GM10847 (cell line): ENCODE results near the gene CAMKMT.

Source experiments
- POLR2A ChIP-seq: IDR thresholded peaks from 2 replicates; pipeline ENCODE4 v1.6.1; 2011; ENCODE audit not compliant: insufficient read length; ENCODE audit errors: extremely low read depth

Gene CAMKMT

GRCh38 chr2:44398243-44398897 is 36.6 kb downstream of the CAMKMT start:
- no peak for TF ChIP-seq POLR2A

- TF ChIP-seq POLR2A = no peak
Measured at GRCh38 chr2:44420725-44421124, 59.0 kb downstream of the CAMKMT start.

GRCh38 chr2:44424211-44424610 is 62.5 kb downstream of the CAMKMT start:
- TF ChIP-seq POLR2A = no peak

- TF ChIP-seq POLR2A = no peak
Measured at GRCh38 chr2:44429034-44429433, 67.3 kb downstream of the CAMKMT start.

GRCh38 chr2:44430342-44430741 is 68.6 kb downstream of the CAMKMT start:
- TF ChIP-seq POLR2A = no peak

- no peak for TF ChIP-seq POLR2A
Measured at GRCh38 chr2:44433895-44434294, 72.1 kb downstream of the CAMKMT start.

GRCh38 chr2:44441200-44441599 is 79.5 kb downstream of the CAMKMT start:
- no peak for TF ChIP-seq POLR2A

- no peak for TF ChIP-seq POLR2A
Measured at GRCh38 chr2:44442019-44442418, 80.3 kb downstream of the CAMKMT start.

GRCh38 chr2:44443517-44443916 is 81.8 kb downstream of the CAMKMT start:
- TF ChIP-seq POLR2A = no peak

- TF ChIP-seq POLR2A = no peak
Measured at GRCh38 chr2:44444881-44445280, 83.1 kb downstream of the CAMKMT start.

- no peak for TF ChIP-seq POLR2A
Measured at GRCh38 chr2:44448860-44449527, 87.2 kb downstream of the CAMKMT start.

- no peak for TF ChIP-seq POLR2A
Measured at GRCh38 chr2:44450082-44450481, 88.3 kb downstream of the CAMKMT start.

- TF ChIP-seq POLR2A = no peak
Measured at GRCh38 chr2:44450806-44451205, 89.1 kb downstream of the CAMKMT start.

- TF ChIP-seq POLR2A = no peak
Measured at GRCh38 chr2:44452069-44452583, 90.4 kb downstream of the CAMKMT start.

- TF ChIP-seq POLR2A = no peak
Measured at GRCh38 chr2:44453259-44453658, 91.5 kb downstream of the CAMKMT start.

GRCh38 chr2:44455877-44456276 is 94.1 kb downstream of the CAMKMT start:
- no peak for TF ChIP-seq POLR2A

GRCh38 chr2:44456946-44457345 is 95.2 kb downstream of the CAMKMT start:
- no peak for TF ChIP-seq POLR2A
